ENCODE results near the gene COX19. TPM values are rescaled to one million over a fixed set of nuclear protein-coding genes. Genes with fewer than 3 reads are reported as not detected.
"Not testable (repeated sequence)": the region's sequence is repeated elsewhere in the genome, so short reads cannot be mapped to it uniquely, and the experiment has no call there.

COX19 gene
- total RNA-seq, 4 donors from 2014 or later: 15.9 to 41.3 (median 24.7) TPM

DNA sequence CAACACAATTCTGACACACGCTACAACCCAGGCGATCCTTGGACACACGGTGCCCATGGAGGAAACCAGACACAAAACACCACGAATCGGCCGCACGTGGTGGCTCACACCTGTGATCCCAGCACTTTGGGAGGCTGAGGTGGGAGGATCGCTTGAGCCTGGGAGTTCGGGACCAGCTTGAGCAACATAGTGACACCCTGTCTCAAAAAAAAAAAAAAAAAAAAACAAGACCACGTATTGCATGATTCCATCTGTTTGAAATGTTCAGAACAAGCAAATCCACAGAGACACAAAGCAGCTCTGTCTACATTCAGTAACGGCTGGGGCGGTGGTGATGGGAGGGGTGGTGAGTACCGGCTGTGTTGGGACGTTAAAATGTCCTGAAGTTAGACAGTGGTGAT is 46.0 kb downstream of the COX19 start:
- Histone ChIP-seq H3K4me1 (peaks cover 7 to 39% (median 15%) of the 10 kb centered on the region in 4 donors), H3K36me3 (no peaks in the 10 kb centered on the region), H3K27me3 (no peaks in the 10 kb centered on the region), H3K4me3 (no peak overlapping the region), H3K27ac (peak overlapping the region in 1 of 4 donors; percentile 93), H3K9me3 (no peaks in the 10 kb centered on the region)
- DNase-seq: peak in 1 of 3 donors; percentile 39
- no peak for TF ChIP-seq POLR2A (IDR thresholded peaks at IDR 0.05)
- TF ChIP-seq, protein P1, sequence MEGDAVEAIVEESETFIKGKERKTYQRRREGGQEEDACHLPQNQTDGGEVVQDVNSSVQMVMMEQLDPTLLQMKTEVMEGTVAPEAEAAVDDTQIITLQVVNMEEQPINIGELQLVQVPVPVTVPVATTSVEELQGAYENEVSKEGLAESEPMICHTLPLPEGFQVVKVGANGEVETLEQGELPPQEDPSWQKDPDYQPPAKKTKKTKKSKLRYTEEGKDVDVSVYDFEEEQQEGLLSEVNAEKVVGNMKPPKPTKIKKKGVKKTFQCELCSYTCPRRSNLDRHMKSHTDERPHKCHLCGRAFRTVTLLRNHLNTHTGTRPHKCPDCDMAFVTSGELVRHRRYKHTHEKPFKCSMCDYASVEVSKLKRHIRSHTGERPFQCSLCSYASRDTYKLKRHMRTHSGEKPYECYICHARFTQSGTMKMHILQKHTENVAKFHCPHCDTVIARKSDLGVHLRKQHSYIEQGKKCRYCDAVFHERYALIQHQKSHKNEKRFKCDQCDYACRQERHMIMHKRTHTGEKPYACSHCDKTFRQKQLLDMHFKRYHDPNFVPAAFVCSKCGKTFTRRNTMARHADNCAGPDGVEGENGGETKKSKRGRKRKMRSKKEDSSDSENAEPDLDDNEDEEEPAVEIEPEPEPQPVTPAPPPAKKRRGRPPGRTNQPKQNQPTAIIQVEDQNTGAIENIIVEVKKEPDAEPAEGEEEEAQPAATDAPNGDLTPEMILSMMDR (IDR thresholded peaks at IDR 0.05): no peak

DNA sequence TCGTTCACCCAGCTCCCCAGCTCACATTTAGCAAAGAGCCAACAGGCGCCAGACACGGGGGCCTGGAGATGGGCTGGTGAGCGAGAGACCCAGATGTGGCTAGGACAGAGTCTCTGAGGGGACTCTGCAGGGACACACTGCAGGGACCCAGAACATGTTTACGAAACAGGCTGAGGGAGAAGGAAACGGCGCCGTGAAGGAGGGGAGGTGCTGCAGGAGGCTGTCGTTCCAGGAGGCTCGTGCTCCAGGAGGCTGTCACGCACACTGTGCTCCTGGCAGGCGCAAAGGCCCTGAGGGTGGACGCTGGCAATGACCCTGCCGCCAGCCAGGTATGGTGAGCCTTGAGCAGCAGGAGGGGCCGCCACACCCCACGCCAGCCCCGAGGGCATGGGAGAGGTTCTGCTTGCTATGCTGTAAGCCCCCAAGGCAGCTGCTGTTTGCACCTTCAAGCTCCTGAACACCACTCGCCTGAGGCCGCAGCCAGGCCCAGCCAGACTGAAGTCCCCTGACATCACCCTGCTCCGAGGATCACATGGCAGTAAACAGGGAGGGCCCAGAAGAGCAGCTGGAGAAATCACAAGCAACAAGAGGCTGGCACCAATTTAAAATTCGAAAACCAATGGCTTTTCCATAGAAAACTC is 48.2 kb downstream of the COX19 start:
- Histone ChIP-seq H3K27me3 (no peaks in the 10 kb centered on the region), H3K4me3 (peak overlapping the region in 1 of 4 donors; percentile 7), H3K27ac (peak overlapping the region in 3 of 4 donors; percentile 90 to 99 (median 93)), H3K4me1 (peaks cover 21 to 61% (median 28%) of the 10 kb centered on the region in 4 donors), H3K9me3 (no peaks in the 10 kb centered on the region), H3K36me3 (no peaks in the 10 kb centered on the region)
- peak in 2 of 3 donors; percentile 72 to 75 for DNase-seq
- peak; percentile 43 to 60 for TF ChIP-seq POLR2A (IDR thresholded peaks at IDR 0.05)
- TF ChIP-seq, protein P1 (IDR thresholded peaks at IDR 0.05): no peak

DNA sequence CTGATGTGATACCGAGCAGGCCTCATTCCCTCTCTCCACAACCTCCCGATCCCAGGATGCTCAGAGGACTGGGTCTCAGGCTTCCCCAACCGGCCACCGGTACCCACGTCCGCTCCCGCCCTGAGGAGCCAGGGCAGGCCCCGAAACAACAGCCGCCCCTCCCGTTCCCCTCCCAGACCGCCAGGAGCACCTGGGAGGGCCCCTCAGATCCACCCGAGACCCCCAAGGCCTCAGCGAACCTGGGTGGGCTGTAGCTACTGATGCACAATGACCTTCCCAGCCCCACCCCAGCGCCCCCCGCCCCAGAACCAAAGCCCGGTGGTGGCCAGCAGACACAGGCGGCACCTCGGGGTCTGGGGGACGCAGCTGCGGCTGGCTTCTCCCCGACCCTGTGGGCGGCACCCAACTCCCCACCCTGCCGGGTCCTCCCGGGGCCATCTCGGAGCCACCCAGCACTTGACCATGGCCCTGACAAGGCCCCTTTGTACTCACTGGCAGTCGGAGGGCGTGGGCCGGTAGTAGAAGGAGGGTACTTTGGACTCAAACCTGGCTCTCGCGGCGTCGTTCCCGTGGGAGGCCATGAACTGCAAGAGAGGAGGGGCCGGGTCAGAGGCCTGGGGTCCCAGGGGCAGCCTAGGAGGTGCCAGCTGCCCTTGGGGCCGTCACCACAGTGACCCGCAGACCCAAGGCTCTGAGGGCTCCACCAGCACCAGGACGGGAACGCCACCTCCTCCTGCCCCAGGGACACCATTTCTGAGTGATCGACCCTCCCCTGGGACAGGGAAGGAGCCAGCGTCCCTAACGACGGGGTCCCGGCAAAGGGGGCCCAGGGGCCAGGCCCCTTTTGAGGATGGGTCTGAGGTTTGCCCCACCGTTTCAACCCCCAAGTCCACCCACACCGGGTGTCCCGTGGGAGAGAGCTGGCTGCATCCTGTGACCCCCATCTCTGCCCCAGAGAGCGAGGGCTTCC is 49.0 kb downstream of the COX19 start:
- TF ChIP-seq POLR2A (IDR thresholded peaks at IDR 0.05): peak; percentile 47 to 75
- TF ChIP-seq, protein P1 (IDR thresholded peaks at IDR 0.05): no peak
- Histone ChIP-seq H3K27ac (peak overlapping the region in 3 of 4 donors; percentile 90 to 99 (median 93)), H3K27me3 (no peaks in the 10 kb centered on the region), H3K36me3 (no peaks in the 10 kb centered on the region), H3K4me1 (peaks cover 29 to 69% (median 36%) of the 10 kb centered on the region in 4 donors), H3K4me3 (peak overlapping the region in 2 of 4 donors; percentile 22 to 37), H3K9me3 (no peaks in the 10 kb centered on the region)
- DNase-seq: peak in 2 of 3 donors; percentile 92 to 93

DNA sequence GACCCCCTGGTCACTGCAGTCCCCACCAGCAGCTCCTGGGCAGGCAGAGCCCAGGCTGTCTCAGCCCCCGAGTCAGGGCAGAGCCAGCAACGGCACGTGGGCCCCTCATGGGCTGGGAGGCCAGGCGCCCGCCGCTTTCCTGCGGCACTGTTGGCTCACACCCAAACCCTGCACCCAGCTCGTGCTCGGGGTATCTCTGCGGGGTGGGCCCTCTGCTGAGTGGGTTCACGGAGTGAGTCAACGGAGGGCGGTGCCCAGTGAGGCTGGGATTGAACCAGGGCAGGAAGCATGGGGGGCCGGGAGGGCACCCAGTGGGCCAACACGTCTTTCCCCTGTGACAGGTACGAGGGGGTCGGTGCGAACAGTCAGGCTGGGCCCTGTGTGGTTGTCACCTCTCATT is 49.7 kb downstream of the COX19 start:
- Histone ChIP-seq H3K36me3 (no peaks in the 10 kb centered on the region), H3K4me3 (peak overlapping the region in 2 of 4 donors; percentile 22 to 37), H3K27ac (peak overlapping the region in 3 of 4 donors; percentile 90 to 99 (median 93)), H3K27me3 (no peaks in the 10 kb centered on the region), H3K9me3 (no peaks in the 10 kb centered on the region), H3K4me1 (peaks cover 30 to 76% (median 37%) of the 10 kb centered on the region in 4 donors)
- DNase-seq: peak; percentile 42 to 87 (median 82)
- TF ChIP-seq, protein P1 (IDR thresholded peaks at IDR 0.05): no peak
- TF ChIP-seq POLR2A (IDR thresholded peaks at IDR 0.05): peak in 1 of 2 donors; percentile 41

DNA sequence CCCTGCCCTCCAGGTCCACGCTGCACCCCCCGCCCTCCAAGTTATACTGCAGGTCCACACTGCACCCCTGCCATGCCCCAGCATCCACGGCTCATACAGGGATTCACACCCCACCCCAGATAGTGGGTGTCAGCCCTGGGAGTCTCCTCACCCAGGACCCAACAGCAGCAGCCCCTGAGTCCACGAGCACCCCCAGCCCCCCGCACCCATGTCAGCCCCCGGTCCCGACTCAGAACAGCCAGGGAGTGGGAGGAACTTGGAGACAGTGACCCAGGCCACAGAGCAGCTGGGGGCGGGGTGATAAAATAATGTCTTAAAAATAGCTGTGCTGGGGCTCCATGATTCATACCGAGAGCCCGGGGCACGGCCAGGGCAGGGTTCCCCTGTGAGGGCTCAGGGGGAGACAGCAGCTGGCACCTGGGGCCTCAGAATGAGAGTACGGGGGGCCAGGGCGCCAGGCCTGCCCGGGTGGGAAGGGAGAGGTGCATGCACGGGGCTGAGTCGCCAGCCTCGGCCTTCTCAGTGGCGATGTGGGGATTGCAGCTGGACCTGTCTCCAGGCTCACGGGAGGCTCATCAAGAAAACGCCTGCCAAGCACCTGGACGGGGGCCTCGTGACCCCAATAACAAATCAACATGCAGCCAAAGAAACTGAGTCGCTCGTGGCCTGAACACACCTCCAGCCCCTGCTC is 50.7 kb downstream of the COX19 start:
- Histone ChIP-seq H3K4me3 (peak overlapping the region in 2 of 4 donors; percentile 5 to 23), H3K9me3 (no peaks in the 10 kb centered on the region), H3K27me3 (no peaks in the 10 kb centered on the region), H3K36me3 (no peaks in the 10 kb centered on the region), H3K27ac (peak overlapping the region; percentile 46 to 99 (median 92)), H3K4me1 (peaks cover 30 to 85% (median 37%) of the 10 kb centered on the region in 4 donors)
- DNase-seq: peak; percentile 35 to 71 (median 71)
- TF ChIP-seq POLR2A (IDR thresholded peaks at IDR 0.05): peak in 1 of 2 donors; percentile 52
- TF ChIP-seq, protein P1 (IDR thresholded peaks at IDR 0.05): no peak

DNA sequence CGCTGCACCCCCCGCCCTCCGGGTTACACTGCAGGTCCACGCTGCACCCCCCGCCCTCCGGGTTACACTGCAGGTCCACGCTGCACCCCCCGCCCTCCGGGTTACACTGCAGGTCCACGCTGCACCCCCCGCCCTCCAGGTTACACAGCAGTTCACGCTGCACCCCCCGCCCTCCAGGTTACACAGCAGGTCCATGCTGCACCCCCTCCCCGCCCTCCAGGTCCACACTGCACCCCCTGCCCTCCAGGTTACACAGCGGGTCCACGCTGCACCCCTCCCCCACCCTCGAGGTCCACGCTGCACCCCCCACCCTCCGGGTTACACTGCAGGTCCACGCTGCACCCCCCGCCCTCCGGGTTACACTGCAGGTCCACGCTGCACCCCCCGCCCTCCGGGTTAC is 51.3 kb downstream of the COX19 start:
- peaks cover 30 to 79% (median 37%) of the 10 kb centered on the region in 4 donors for H3K4me1 ChIP-seq
- not testable (repeated sequence) for H3K36me3 ChIP-seq, H3K9me3 ChIP-seq, H3K27me3 ChIP-seq
- DNase-seq: peak in 2 of 3 donors; percentile 47 to 54
- H3K27ac ChIP-seq: peak overlapping the region in 3 of 4 donors; percentile 84 to 99 (median 89)
- peak overlapping the region; percentile 21 to 47 (median 34) for H3K4me3 ChIP-seq
